ENCODE results near the gene SPEF2. TPM values are rescaled to one million over a fixed set of nuclear protein-coding genes. Genes with fewer than 3 reads are reported as not detected.

Gene SPEF2
- total and polyA plus RNA-seq, 2 of the 13 experiments (the other 11 are each of a cell fraction or from before 2014, with no cell fraction given): 1.5 to 2.3 TPM

- no peak for FAIRE-seq
- TF ChIP-seq, protein P1, sequence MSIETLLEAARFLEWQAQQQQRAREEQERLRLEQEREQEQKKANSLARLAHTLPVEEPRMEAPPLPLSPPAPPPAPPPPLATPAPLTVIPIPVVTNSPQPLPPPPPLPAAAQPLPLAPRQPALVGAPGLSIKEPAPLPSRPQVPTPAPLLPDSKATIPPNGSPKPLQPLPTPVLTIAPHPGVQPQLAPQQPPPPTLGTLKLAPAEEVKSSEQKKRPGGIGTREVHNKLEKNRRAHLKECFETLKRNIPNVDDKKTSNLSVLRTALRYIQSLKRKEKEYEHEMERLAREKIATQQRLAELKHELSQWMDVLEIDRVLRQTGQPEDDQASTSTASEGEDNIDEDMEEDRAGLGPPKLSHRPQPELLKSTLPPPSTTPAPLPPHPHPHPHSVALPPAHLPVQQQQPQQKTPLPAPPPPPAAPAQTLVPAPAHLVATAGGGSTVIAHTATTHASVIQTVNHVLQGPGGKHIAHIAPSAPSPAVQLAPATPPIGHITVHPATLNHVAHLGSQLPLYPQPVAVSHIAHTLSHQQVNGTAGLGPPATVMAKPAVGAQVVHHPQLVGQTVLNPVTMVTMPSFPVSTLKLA (IDR thresholded peaks at IDR 0.05): no peak
- no peak for TF ChIP-seq ZNF740 (CRISPR knock-in tag; IDR thresholded peaks at IDR 0.05)
- TF ChIP-seq, protein P2, sequence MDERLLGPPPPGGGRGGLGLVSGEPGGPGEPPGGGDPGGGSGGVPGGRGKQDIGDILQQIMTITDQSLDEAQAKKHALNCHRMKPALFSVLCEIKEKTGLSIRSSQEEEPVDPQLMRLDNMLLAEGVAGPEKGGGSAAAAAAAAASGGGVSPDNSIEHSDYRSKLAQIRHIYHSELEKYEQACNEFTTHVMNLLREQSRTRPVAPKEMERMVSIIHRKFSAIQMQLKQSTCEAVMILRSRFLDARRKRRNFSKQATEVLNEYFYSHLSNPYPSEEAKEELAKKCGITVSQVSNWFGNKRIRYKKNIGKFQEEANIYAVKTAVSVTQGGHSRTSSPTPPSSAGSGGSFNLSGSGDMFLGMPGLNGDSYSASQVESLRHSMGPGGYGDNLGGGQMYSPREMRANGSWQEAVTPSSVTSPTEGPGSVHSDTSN (CRISPR knock-in tag; IDR thresholded peaks at IDR 0.05): no peak
- TF ChIP-seq TEAD3 (CRISPR knock-in tag; optimal IDR thresholded peaks at IDR 0.05; ENCODE audit: borderline replicate concordance): no peak
- TF ChIP-seq SOX13 (IDR thresholded peaks at IDR 0.05): no peak
- no peak for TF ChIP-seq SOX13 (CRISPR knock-in tag; conservative IDR thresholded peaks at IDR 0.05 in 1 of 2, IDR thresholded peaks at IDR 0.05 in 1 of 2)
- TF ChIP-seq, protein P3, sequence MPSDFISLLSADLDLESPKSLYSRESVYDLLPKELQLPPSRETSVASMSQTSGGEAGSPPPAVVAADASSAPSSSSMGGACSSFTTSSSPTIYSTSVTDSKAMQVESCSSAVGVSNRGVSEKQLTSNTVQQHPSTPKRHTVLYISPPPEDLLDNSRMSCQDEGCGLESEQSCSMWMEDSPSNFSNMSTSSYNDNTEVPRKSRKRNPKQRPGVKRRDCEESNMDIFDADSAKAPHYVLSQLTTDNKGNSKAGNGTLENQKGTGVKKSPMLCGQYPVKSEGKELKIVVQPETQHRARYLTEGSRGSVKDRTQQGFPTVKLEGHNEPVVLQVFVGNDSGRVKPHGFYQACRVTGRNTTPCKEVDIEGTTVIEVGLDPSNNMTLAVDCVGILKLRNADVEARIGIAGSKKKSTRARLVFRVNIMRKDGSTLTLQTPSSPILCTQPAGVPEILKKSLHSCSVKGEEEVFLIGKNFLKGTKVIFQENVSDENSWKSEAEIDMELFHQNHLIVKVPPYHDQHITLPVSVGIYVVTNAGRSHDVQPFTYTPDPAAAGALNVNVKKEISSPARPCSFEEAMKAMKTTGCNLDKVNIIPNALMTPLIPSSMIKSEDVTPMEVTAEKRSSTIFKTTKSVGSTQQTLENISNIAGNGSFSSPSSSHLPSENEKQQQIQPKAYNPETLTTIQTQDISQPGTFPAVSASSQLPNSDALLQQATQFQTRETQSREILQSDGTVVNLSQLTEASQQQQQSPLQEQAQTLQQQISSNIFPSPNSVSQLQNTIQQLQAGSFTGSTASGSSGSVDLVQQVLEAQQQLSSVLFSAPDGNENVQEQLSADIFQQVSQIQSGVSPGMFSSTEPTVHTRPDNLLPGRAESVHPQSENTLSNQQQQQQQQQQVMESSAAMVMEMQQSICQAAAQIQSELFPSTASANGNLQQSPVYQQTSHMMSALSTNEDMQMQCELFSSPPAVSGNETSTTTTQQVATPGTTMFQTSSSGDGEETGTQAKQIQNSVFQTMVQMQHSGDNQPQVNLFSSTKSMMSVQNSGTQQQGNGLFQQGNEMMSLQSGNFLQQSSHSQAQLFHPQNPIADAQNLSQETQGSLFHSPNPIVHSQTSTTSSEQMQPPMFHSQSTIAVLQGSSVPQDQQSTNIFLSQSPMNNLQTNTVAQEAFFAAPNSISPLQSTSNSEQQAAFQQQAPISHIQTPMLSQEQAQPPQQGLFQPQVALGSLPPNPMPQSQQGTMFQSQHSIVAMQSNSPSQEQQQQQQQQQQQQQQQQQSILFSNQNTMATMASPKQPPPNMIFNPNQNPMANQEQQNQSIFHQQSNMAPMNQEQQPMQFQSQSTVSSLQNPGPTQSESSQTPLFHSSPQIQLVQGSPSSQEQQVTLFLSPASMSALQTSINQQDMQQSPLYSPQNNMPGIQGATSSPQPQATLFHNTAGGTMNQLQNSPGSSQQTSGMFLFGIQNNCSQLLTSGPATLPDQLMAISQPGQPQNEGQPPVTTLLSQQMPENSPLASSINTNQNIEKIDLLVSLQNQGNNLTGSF (CRISPR knock-in tag; IDR thresholded peaks at IDR 0.05): no peak
- no peak for DNase-seq (ENCODE audit: low spot score)
- in situ Hi-C loops (cut with HindIII; ENCODE audit: extremely low pct_ligation_motif_present, low pct_unique_long_range_greater_than_20kb) (no loop called here), intact Hi-C loops (cut with micrococcal nuclease; ENCODE audit: unreplicated experiment) (no loop called here)
- WGBS (ENCODE audit: low lambda C conversion rate): 44% methylated on average over 2 of the region's 2 CpGs
- H3K4me1 ChIP-seq (ENCODE audit: insufficient read depth, low read length): no peaks in the 10 kb centered on the region
- no TSS peak for BruUV-seq (replicated peaks)
- ATAC-seq: no peak
- no peaks in the 10 kb centered on the region for H3K9me3 ChIP-seq (ENCODE audit: low read length)
- H3K9ac ChIP-seq (ENCODE audit: insufficient read depth, low read depth, low read length): no peak overlapping the region
- no peaks in the 10 kb centered on the region; a peak in 1 of 5 replicates for H3K27me3 ChIP-seq (ENCODE audit: control insufficient read depth in 1 of 2, insufficient read depth in 2 of 2, low read length in 2 of 2)
- H3K27ac ChIP-seq (ENCODE audit: extremely low read length, insufficient read depth, low read length): no peak overlapping the region
- no peak overlapping the region for H3K4me3 ChIP-seq (replicated peaks in 1 of 3; ENCODE audit: insufficient read depth in 1 of 3, low read depth in 2 of 3, low read length in 3 of 3)
- no peak overlapping the region for H3K4me2 ChIP-seq (ENCODE audit: low read depth, low read length)
- H3K36me3 ChIP-seq (replicated peaks in 1 of 2; ENCODE audit: control insufficient read depth in 1 of 2, insufficient read depth in 2 of 2, low read length in 2 of 2): no peaks in the 10 kb centered on the region
- H3K79me2 ChIP-seq (ENCODE audit: insufficient read depth, low read length): no peaks in the 10 kb centered on the region
- no peak overlapping the region for H2AFZ ChIP-seq (ENCODE audit: low read length)
- no peaks in the 10 kb centered on the region for H4K20me1 ChIP-seq (ENCODE audit: insufficient read depth, low read length)
- CTCF ChIA-PET (ENCODE audit: low intra/inter-chr PET ratio, low total read pairs): no interaction called here
- POLR2A ChIA-PET: no interaction called here
Observed at GRCh38 chr5:35833224-35833623, 215.6 kb downstream of the SPEF2 start.
